HTERT RPE-1 (cell line): Measurements from ENCODE around the gene XXYLT1.

Source experiments
- in situ Hi-C: fragments of 300-500 bp; cut with MboI; formaldehyde crosslinking; loops from 4 replicates; pipeline ENCODE4 v1.14.3; 2020; ENCODE audit warnings: low sequenced_read_pairs

XXYLT1 gene

DNA sequence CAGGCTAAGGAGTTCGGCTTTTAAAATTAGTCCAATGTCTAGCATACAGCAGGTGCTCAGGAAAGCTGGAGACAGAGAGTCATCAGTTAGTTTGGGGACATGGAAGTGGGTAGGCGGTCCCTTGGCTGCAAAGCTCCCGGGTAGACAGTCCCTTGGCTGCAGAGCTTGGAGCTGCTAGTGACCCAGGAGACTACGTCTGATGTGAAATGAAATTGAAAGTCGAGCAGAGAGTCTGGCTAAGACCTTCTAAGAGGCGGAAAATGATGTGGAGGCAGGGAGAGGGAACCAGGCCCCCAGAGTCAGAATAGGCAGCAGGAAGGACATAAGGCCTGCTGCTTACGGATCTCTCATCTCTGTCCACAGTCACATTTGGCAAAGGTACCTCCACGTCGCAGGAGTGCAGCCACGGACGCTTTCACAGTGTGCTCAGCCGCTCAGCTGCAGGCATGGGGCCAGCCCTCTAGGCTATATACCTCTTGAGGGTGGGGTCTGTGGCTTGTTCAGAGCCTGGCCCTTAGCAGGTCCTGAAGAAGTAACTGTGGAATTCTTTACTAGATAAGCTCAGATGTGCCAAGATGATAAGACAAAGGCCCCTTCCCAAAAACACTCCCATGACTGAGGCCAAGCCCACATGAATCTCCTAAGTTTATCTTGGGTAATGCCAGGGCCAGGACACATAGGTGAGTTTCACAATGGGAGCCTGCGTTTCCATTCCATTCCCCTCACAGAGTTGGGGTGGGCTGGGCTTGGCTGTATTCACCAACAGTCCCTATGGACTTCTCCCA is 131.7 kb downstream of the XXYLT1 start:
- in situ Hi-C loops = no loop called here

DNA sequence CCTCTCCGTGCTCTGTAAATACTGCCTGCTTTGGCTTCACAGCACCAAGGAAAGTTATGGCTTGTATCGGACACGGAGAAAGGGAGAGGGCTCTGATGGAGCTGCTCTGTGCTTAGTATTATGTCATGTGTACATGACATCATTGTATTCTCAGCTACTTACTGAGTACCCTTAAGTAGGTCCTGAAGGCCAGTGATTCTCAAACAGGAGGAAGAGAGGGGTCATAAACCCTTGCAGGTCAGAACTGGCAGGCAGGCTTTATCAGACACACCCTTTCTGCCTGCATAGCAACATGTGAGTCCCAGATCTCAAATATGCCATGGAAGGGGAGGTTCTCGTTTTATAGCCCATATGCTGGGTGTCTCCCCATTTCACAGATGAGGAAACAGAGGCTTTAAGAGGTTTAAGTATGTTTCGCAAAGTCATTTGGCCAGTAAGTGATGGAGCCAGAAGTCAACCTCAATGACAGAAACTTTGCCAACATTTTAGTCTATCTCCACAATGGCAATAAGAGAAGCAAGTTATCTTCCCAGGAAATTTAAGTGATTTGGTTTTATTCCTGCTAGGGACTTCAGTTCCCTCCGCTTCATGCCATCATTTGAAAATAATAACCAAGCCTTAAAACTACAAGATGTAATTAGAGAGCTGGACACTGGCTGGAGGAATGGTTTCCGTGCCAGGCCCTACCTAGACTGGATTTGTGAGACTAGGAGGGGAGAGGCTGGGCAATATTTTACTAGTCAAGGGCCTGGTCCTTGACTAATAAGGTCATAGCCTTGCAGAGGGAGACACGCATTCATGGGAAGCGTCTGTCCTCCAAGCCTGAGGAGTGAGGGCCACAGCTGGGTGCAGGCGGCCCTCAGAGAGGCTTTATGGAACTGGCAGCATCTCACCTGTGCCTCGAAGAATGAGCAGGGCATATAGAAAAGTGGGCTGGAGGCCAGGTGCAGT is 133.0 kb downstream of the XXYLT1 start:
- in situ Hi-C loops = no loop called here

DNA sequence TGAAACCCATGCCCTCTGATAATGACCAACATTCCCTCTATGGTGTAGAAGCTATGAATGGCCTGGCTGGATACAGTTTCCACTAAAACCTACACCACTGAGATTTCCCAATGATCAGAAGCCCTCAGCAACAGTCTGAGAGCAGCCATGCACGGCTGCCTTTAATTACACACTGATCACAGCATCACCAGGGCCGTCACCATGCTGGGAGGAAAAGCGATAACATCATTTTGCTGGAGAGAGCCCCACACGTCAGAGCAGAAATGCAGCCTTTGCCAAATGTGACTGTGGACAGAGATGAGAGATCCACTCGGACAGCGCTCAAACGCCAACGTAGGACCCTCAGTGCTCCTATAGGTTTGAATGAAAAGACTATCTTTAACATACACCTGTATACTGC is 135.0 kb downstream of the XXYLT1 start:
- in situ Hi-C loops = no loop called here

DNA sequence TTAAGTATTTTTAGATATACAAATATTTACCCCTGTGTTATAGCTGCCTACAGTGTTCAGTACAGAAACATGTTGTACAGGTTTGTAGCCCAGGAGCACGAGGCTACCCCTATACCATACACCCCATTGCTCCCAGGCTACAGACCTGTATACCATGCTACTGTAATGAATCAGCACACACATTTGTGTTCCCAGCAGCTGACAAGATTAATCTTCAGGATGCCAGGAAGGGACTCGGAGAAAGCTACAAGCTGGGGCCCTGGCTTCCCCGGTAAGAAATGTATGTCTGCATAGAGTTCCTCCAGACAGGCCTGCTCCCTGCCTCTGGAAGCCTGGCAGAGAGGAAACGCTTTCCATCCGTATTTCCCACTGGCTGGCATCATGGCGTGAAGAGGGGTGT is 136.5 kb downstream of the XXYLT1 start:
- in situ Hi-C loops = no loop called here

DNA sequence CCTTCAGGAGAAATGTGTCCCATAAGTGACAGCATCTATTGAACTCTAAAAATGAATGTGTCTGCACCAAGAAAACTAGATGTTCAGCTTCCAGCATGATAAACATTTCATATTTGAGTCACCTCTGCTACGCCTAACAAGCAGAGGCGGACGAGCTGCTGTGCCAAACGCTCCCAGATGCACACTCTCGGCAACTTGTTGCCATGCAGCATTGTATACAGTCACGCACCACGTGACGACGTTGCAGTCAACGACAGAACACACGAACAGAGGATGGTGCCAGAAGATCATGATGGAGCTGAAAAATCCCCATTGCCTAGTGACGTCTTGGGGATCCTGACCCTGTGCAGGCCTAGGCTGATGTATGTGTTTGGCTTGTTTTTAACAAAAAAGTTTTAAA is 137.5 kb downstream of the XXYLT1 start:
- in situ Hi-C loops = no loop called here

DNA sequence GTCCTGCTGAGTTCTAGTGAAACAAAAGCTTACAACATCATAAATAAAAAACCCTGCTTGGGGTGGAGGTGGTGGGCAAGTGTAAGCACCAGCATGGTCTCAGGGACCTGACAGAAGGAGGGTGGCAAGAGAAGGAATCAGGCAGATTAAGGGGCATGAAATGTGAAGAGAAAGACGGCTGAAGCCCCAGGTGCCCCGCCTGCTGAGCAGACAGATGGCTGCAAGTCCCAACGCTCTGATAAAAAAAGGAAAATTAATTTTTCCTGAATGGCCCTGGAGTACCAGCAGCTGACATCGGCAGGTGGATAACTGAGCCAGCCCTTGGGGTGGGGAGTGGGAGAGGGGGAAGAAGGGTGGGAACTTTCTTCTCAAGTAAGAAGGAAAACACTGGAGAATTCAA is 137.9 kb downstream of the XXYLT1 start:
- in situ Hi-C loops = no loop called here

DNA sequence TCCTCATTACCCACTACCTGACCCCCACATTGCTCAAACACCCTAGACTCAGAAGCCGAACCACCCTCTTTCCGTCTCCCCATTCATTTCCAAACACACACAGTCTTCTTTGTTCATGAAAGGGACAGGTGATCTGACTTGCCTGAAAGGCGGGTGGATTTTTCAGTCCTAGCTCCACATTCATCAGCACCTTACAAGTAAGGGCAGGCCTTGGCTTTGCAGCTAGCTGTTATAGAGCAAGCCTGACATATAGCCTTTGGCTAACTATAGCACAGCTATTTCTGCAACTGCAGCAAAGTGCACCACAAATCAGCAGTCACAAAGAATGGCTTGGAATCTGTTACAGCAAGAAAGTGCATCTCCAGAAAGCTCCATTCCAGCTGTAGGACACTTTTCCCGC is 139.8 kb downstream of the XXYLT1 start:
- in situ Hi-C loops = no loop called here

DNA sequence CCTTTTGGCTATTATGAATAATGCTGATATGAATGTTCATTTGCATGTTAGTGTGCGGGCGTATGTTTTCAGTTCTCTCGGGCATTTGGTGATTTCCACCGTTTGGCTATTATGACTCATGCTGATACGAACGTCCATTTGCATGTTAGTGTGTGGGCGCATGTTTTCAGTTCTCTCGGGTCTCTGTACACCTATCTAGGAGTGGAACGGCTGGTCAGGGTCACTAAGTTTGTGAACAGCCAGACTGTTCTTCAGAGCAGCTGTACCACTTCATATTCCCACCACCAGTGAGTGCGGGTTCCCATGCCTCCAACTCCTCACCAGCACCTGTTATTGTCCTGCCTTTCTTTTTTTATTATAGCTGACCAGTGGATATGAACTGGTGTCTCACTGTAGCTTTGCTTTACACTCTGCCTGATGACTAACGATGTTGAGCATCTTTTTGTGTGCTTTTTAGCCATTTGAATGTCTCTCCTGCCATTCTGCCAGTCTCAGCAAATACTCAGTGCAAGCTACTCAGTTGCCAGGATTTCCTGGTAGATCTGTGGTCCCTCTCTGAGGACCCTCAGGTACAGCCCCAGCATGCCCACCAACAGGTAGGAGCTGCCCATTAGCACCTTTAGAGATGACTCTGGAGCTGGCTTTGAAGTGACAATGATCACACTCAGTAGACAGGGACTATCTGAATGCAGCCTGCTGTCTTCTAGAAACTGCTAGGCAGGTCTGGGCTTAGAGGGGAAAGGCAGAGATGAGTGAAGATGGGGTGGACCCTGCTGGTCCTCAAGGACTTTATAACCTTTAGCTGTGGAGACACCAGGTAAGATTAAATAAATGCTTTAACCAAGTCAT is 141.1 kb downstream of the XXYLT1 start:
- in situ Hi-C loops = no loop called here

DNA sequence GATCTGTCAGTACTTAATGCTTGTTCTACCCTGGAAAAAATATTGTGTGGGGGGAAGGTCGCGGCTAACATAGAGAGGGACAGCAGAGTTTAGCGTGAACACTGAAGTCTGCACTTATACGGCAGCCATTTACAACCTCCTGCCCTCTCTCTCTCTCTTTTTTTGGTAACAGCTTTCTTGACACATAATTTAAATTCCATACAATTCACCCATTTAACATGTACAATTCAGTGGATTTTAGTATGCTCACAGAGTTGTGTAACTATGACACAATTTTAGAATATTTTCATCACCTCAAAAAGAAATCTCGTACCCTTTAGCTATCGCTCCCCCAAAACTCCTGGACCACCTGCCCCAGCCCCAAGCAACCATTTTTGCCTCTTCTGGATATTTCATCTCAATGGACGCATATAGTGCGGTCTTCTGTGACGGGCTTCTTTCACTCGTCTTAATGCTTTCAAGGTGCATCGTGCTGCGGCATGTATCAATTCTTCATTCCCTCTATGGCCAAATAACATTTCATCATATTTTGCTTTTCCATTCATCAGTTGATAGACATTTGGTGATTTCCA is 141.8 kb downstream of the XXYLT1 start:
- in situ Hi-C loops = no loop called here

DNA sequence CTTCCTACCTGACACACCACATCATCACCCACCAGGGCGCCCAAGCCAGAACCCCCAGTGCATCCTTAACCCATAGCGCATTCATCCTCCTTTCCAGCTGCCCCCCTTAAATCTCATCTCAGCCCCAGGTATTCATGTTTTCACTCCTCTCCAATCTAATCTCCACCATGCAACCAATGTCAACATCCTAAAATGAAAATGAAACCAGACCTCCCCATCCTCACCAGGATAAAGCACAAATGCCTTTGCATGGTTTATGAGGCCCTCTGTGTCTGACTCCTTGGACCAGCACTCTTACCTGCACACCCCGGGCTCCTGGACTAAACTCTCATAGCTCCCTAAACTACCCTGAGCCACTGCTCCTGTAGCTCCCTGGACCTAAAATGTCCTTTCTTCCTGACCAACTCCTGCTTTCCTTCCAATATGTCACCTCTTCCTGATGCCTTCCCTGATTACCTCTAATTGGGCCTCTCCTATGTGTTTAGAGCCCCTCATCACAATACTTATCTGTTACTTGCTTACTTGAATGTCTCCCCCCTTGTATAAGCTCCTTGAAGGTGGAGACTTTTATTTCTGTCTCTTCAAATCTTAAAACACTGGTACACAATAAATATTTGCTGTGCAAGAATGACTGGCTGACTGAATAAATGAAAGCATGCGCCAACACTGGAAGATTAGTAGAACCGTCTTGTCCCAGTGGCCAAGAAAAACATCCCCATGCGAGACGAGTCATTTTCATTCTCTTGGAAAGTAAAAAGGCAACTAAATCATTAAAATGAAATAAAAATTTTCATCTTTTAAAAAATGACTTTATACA is 142.5 kb downstream of the XXYLT1 start:
- in situ Hi-C loops = no loop called here

DNA sequence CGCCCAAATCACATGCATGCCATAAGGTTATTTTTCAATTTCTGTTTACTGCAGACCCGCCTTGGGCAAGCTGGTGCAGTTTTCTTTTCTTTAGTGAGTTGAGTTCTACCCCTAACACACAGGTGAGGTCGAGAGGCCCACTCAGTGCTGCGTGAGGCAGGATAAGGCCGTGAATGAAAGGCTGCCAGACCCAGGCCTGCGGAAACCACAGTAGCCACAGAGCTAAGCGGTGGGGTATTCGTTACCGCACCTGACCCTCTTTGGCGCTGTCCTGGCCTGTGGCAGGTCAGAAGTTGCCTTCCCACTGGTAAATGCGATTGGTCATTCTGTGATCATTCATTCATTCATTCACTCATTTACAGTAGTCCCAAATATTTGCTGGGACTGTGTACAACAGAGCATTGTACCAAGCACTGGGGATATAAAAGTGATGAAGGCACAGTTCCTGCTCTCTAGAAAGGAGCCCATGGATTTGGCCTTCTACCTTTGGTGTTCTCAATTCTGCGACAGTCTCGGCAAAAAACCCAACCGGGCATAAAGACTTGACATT is 144.8 kb downstream of the XXYLT1 start:
- in situ Hi-C loops = no loop called here

DNA sequence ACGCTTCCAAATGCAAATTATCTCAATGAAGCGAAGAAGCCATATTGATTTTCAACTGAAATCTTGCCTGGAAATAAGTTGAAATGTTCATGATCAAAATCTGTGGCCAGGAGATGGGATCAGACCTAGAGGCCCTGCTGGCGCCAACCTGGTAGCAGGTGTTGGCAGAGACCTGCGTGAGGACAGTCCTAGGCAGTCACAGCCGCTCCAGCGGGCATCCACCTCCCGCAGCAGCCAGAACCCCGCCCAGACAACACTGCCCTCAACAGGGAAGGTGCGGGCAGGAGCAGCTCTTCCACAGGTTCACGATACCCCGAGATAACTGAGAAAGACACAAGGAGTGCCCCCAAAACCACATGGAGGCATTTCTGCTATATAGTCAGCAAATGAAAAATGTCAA is 145.3 kb downstream of the XXYLT1 start:
- in situ Hi-C loops = no loop called here

DNA sequence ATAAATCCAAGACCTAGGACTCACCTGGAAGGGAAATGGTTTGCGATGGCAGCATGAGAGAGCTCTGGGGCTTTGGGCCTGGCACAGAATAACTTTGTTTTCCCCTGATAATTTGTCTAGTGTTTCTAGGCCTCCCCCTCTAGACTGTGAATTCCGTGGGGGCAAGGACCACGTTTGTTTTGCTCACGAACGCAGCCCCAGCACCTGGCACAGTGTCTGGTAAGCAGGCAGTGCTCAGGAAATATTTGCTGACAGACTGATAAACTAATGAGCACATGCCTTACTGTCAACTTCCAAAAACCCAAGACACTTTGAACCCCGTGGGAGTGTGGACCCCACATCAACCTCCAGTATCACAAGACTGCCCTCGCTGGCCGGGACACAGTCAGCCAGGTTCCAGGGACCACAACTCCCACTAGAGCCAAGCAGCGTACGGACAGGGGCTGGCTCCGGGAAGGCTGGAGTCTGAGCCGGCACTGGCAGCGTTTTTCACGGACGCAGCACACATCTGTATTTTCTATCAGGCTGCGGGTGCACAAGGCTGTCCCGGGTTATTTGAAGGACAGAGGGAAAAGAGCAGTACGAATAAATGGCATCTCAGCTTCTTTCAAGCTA is 146.5 kb downstream of the XXYLT1 start:
- in situ Hi-C loops = no loop called here

DNA sequence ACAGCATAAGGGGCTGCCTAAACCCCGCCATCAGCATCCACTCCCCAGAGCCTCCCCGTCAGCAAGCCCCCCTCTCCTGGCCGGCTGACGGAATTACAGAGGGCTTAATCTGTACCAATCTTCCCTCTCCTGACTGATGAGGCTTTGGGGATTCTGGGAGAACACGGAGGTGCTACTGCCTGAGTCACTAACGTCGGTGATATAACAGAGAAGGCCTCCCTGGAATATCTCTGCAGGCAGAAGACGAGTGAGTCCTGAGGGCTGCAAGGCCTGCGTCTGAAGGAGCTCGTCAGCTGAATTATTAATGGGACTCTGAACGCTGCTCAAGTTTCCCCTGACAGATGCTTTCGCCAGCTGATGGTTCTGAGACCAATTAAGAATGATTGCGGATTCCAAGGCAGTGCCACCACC is 147.7 kb downstream of the XXYLT1 start:
- in situ Hi-C loops = no loop called here

DNA sequence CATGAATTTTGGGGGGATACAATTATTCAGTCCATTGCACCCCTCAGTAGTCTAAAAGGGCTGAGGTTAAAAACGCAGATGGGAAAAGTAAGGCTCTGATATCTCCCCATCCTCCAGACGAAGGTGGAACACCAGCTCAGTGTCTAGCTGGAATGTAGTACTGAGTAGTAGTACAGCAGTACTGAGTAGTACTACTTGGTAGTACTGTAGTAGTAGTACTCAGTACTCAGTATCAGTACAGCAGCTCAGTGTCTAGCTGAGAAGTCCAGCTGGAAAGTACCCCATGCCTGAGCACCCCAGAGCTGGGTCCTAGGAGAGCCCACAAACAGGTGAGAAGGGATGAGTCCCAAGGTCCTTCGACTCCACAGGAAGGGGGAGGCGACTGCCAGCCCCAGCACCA is 148.7 kb downstream of the XXYLT1 start:
- in situ Hi-C loops = no loop called here

DNA sequence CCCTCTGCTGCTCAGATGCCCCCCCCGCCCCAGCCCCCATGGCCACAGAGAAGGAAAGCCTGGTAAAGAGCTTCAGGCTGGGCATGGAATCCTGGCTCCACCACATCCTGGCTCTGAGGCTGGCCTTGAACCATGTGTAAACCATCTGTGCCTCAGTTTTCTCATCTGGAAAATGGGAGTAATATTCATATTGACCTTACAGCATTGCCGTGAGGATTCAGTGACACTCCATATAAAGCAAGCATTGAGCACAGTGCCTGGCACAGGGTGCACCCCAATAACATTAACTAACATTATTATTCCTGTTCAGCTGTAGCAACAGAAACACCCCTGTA is 150.7 kb downstream of the XXYLT1 start:
- in situ Hi-C loops = no loop called here

DNA sequence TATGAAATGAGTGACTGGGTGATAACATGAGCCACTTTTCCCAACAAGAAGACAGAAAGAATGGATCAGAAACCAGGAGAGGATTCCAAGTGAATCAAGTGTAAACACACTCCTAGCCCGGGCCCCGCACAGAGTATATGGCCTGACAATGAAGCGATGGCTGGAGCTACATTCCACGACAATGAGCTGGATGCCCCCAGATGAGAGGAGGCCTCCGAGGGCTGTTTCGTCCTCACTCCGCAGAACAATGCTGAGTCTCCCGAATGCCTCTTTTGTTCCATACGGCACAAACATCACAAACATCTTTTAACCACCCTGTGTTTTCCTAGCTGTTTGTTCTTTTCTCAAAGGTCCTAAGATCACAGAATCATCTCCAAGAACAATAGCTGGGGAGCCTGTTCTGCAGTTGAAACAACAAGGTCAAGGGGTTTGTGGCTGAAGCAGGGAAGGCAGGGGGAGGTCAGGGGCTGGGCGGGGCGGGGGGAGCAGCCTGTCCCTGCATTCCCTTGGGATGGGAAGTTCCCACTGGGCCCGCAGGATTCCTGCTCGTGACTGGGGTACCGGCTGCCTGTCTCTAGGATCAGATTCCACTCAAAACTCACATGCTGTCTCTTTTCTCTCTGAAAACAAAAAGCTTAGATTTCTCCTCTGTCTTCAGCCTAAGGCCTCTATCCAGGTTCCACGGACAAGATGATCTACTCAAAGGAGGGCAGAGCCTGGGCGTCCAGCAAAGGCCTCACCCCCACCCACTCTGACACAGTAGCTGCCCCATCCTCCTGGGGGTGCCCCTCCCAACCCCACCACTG is 151.3 kb downstream of the XXYLT1 start:
- in situ Hi-C loops = no loop called here

DNA sequence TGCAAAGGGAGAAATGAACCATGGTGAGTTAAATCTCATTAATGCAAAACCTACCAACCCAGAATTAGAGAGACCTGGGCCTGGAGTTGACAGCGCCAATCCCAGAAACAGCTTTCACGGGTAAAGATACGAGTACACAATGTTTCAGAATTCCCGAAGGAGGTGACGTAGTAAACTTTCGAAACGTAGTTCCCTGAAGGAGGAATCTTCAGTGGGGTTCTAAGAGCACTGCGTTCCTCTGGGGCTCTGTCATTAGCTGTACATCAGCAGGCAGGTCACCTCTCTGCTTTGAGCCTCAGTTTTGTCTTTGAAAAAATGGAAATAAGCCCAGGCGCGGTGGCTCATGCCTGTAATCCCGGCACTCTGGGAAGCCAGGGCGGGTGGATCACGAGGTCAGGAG is 152.3 kb downstream of the XXYLT1 start:
- in situ Hi-C loops = no loop called here
